Measurements from ENCODE around the gene PSMG3.

DNA sequence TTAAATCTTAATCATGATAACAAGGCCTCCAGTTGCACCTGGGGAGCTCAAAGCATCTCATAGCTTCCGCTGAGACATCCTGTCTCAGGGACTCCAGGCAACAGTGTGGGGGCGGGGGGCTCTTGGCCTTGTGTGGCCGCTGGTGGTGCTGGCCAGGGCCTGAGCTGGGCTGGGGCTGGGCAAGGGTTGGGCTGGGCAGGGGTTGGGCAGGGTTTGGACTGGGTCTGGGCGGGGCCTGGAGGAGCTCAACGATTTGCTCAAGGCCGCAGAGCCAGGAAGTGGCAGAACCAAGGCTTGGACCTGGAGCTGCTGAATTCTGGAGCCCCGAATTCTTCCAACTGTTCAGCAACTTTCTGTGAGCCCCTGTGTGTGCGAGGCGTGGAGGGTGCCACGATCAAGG is 37.9 kb upstream of the PSMG3 start:
- TF ChIP-seq EZH2 (IDR thresholded peaks at IDR 0.05) (no peak), EZH2phosphoT487 (IDR thresholded peaks at IDR 0.05) (no peak)
- TF ChIP-seq, protein P1, sequence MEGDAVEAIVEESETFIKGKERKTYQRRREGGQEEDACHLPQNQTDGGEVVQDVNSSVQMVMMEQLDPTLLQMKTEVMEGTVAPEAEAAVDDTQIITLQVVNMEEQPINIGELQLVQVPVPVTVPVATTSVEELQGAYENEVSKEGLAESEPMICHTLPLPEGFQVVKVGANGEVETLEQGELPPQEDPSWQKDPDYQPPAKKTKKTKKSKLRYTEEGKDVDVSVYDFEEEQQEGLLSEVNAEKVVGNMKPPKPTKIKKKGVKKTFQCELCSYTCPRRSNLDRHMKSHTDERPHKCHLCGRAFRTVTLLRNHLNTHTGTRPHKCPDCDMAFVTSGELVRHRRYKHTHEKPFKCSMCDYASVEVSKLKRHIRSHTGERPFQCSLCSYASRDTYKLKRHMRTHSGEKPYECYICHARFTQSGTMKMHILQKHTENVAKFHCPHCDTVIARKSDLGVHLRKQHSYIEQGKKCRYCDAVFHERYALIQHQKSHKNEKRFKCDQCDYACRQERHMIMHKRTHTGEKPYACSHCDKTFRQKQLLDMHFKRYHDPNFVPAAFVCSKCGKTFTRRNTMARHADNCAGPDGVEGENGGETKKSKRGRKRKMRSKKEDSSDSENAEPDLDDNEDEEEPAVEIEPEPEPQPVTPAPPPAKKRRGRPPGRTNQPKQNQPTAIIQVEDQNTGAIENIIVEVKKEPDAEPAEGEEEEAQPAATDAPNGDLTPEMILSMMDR (IDR thresholded peaks at IDR 0.05), result no peak

Data from neural progenitor cell (in vitro differentiated cells).